ENCODE data around the gene RACGAP1. TPM values are rescaled to one million over a fixed set of nuclear protein-coding genes. Genes with fewer than 3 reads are reported as not detected.

Gene RACGAP1
- total RNA-seq, 6 experiments from 2014 or later: 52.6 to 119 (median 104) TPM

- no peak overlapping the region for H3K27ac Mint-ChIP-seq
- no peaks in the 10 kb centered on the region for H3K4me1 Mint-ChIP-seq (ENCODE audit: low read depth)
- no peaks in the 10 kb centered on the region for H3K36me3 Mint-ChIP-seq (ENCODE audit: low read depth)
- no peak overlapping the region for H3K4me3 Mint-ChIP-seq
- H3K9me3 Mint-ChIP-seq: no peaks in the 10 kb centered on the region
- H3K27me3 Mint-ChIP-seq (ENCODE audit: insufficient read depth): peaks cover 48% of the 10 kb centered on the region
- TF ChIP-seq, protein P1, sequence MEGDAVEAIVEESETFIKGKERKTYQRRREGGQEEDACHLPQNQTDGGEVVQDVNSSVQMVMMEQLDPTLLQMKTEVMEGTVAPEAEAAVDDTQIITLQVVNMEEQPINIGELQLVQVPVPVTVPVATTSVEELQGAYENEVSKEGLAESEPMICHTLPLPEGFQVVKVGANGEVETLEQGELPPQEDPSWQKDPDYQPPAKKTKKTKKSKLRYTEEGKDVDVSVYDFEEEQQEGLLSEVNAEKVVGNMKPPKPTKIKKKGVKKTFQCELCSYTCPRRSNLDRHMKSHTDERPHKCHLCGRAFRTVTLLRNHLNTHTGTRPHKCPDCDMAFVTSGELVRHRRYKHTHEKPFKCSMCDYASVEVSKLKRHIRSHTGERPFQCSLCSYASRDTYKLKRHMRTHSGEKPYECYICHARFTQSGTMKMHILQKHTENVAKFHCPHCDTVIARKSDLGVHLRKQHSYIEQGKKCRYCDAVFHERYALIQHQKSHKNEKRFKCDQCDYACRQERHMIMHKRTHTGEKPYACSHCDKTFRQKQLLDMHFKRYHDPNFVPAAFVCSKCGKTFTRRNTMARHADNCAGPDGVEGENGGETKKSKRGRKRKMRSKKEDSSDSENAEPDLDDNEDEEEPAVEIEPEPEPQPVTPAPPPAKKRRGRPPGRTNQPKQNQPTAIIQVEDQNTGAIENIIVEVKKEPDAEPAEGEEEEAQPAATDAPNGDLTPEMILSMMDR (IDR thresholded peaks at IDR 0.05): no peak
- no peak for DNase-seq
Observed at GRCh38 chr12:49951411-49952240, 73.7 kb downstream of the RACGAP1 start.

DNA sequence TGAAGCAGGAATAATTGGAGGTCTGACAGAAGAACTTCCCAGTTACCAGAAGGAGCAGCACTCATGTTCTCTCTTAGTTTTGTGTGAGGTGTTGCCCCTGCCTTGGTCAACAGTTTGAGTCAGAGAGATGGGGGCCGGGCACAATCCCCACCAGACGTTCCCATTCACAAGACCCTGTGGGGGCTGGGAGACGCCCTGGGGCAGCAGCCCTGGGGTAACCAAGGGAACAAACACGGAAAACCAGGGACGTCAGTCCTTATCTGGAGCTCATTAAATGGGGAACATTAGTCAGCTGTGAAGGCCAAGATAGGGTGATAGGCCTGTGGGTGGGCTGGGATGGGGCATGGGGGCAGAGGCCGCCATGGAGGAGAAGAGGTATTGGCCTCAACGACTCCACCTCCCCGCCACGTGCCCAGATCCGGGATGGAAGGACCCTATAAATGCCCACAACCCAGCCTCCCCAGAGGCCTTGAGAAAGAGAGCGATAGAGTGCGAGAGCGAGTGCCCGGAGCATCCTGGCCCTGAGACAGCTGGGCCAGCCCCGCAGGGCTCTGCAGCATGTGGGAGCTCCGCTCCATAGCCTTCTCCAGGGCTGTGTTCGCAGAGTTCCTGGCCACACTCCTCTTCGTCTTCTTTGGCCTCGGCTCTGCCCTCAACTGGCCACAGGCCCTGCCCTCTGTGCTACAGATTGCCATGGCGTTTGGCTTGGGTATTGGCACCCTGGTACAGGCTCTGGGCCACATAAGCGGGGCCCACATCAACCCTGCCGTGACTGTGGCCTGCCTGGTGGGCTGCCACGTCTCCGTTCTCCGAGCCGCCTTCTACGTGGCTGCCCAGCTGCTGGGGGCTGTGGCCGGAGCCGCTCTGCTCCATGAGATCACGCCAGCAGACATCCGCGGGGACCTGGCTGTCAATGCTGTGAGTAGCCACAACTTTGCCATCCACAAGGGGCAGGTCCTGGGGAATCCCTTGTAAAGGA is 74.7 kb downstream of the RACGAP1 start, which contains the start of gene AQP2:
AQP2 (plus strand) TSS at position 465 of the 979 bp plus-strand sequence; CDS start at position 559, 94 bp downstream.
- no peak for DNase-seq

DNA sequence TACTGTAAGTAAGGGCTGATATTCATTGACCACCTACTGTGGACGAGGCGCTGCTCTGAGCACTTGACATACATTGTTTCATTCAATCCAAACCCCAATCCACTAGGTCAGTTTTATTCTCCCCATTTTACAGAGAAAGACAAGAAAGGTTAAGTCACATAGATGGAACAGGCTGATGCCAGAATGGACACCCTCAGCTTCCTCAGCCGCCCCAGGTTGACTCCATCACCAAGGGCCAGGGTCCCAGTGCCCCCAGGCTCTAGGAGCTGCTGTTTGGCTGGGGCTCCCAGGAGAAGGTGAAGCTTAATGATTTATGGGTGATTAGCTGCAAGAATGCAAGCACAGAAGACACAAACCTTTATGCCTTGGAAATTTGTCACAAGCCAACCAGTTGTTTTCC is 75.4 kb downstream of the RACGAP1 start:
- Mint-ChIP-seq H3K4me1 (ENCODE audit: low read depth) (peaks cover 12% of the 10 kb centered on the region), H3K36me3 (ENCODE audit: low read depth) (no peaks in the 10 kb centered on the region), H3K27ac (no peak overlapping the region), H3K9me3 (no peaks in the 10 kb centered on the region), H3K4me3 (no peak overlapping the region), H3K27me3 (ENCODE audit: insufficient read depth) (peaks cover 44% of the 10 kb centered on the region)
- DNase-seq: no peak
- TF ChIP-seq, protein P1 (IDR thresholded peaks at IDR 0.05): no peak

More for the DNA sequence above, 74.7 kb downstream of the RACGAP1 start, which contains the start of gene AQP2:
- Mint-ChIP-seq H3K9me3 (no peaks in the 10 kb centered on the region), H3K36me3 (ENCODE audit: low read depth) (no peaks in the 10 kb centered on the region), H3K27me3 (ENCODE audit: insufficient read depth) (peaks cover 44% of the 10 kb centered on the region), H3K4me3 (no peak within 1 kb of the TSS), H3K27ac (no peak within 1 kb of the TSS), H3K4me1 (ENCODE audit: low read depth) (peaks cover 8% of the 10 kb centered on the region)
- TF ChIP-seq, protein P1 (IDR thresholded peaks at IDR 0.05): no peak

DNA sequence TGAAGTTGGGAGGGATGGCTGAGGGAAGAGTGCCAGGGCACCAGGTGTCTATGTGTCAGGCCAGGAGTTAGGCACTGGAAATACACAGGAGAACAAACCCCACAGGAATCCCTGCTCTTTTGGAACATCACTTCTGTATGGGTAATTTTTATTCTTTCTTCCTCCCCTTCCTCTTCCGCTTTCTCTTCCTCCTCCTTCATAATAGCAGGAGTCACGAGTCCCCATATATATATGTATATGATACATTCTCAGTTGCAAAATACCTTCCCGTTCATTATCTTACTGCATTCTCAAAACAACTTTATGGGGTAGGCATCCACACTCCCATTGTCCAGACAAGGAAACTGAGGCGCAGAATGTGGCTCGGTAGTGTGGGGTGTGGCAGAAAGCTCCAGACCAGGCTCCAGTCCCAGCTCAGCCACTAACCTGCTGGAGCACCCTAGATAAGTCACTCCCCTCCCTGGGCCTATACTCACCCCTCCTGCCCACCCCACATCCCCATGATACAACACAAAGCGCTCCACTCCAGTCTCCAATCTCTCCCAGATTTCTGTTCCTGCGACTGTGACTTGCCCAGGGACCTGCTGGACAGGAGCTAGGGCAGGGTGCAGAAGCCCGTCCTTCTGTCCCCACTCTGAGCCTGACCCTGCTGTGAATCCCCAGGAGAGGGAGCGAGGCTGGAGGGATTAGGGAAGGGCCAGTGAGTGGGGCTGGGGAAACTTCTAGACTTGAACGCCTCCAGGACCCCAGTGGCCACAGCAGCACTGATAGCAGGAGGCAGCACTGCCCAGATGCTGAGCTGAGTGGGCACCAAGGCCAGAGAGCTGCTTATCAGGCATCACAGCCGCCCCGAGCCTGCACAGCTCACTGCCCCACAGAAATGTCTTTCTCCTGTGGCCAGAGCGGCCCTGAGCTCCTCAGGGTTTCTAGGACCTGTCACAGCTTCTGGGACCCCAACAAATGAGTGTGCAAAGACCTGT is 76.1 kb downstream of the RACGAP1 start:
- no peaks in the 10 kb centered on the region for H3K36me3 Mint-ChIP-seq (ENCODE audit: low read depth)
- H3K9me3 Mint-ChIP-seq: no peaks in the 10 kb centered on the region
- peaks cover 39% of the 10 kb centered on the region for H3K27me3 Mint-ChIP-seq (ENCODE audit: insufficient read depth)
- DNase-seq: no peak
- TF ChIP-seq, protein P1 (IDR thresholded peaks at IDR 0.05): no peak
- peaks cover 12% of the 10 kb centered on the region for H3K4me1 Mint-ChIP-seq (ENCODE audit: low read depth)
- H3K27ac Mint-ChIP-seq: no peak overlapping the region
- H3K4me3 Mint-ChIP-seq: no peak overlapping the region

All from HFFc6 (cell line).